Esophagus muscularis mucosa (tissue), 4 donors: ENCODE measurements around the gene HSPA1L. TPM values are rescaled to one million over a fixed set of nuclear protein-coding genes. Genes with fewer than 3 reads are reported as not detected.
A peak's percentile ranks its signal among the peaks of the same experiment; 100 is the strongest.
"Not testable (repeated sequence)": the region's sequence is repeated elsewhere in the genome, so short reads cannot be mapped to it uniquely, and the experiment has no call there.

Experiments used
- DNase-seq: peaks from one replicate; pipeline ENCODE4 v3.0.0-alpha.2; 2017; ENCODE audit errors: extremely low spot score
- H3K27ac ChIP-seq, 4 donors: fragments of 200-600 bp; sonication (generic); replicated peaks in 1 of 4; 1 replicate in 3 of 4; 2 replicates in 1 of 4; pipeline ENCODE4 v1.5.1; 2016 to 2019; ENCODE audit warnings: mild to moderate bottlenecking in 1 of 4
- H3K27me3 ChIP-seq, 4 donors: fragments of 200-600 bp; sonication (generic); one replicate each; pipeline versions ENCODE4 v1.5.1 to v1.6.0; 2016 to 2019
- H3K36me3 ChIP-seq, 4 donors: fragments of 200-600 bp; sonication (generic); one replicate each; pipeline ENCODE4 v1.5.1; 2016 to 2019
- H3K4me1 ChIP-seq, 4 donors: fragments of 200-600 bp; sonication (generic); one replicate each; pipeline ENCODE4 v1.5.1; 2016 to 2019
- H3K4me3 ChIP-seq, 4 donors: fragments of 200-600 bp; sonication (generic); 1 replicate in 2 of 4; 2 replicates in 2 of 4; pipeline ENCODE4 v1.5.1; 2016 to 2019; ENCODE audit warnings: mild to moderate bottlenecking in 4 of 4, moderate library complexity in 1 of 4
- H3K9me3 ChIP-seq, 4 donors: fragments of 200-600 bp; sonication (generic); 1 replicate in 3 of 4; 2 replicates in 1 of 4; pipeline ENCODE4 v1.5.1; 2016 to 2019
- CTCF ChIP-seq, 3 experiments: fragments of 200-600 bp in 2 of 3; fragments of 450-650 bp in 1 of 3; sonication (generic) in 2 of 3; IDR thresholded peaks; one replicate each; pipeline ENCODE4 v1.5.1; 2017 to 2019; ENCODE audit warnings: antibody characterized with exemption in 3 of 3, mild to moderate bottlenecking in 2 of 3, moderate library complexity in 1 of 3
- EP300 ChIP-seq: sonication (generic); formaldehyde crosslinking; IDR thresholded peaks from one replicate; pipeline ENCODE4 v1.6.1; 2017; ENCODE audit warnings: antibody characterized with exemption
- POLR2A ChIP-seq: fragments of 450-650 bp; IDR thresholded peaks from one replicate; pipeline ENCODE4 v1.6.1; 2017; ENCODE audit warnings: antibody characterized with exemption, moderate library complexity, mild to moderate bottlenecking, low read depth
- POLR2AphosphoS5 ChIP-seq, 2 donors: sonication (generic); formaldehyde crosslinking; IDR thresholded peaks; one replicate each; pipeline ENCODE4 v1.6.1; 2017; ENCODE audit warnings: antibody characterized with exemption in 2 of 2
- WGBS: methylation state at CpG from one replicate; pipeline ENCODE4 v1.1.5; 2018; 5-methylcytosine and 5-hydroxymethylcytosine counted together
- intact Hi-C: fragments of 100-400 bp; cut with DNase I; formaldehyde crosslinking; loops from one replicate; pipeline ENCODE4 v1.15.1; 2023
- total RNA-seq, 4 donors: library from RNA; depleted of rRNA; stranded (reverse); fragments of >200 nt; gene quantifications; one replicate each; pipeline versions ENCODE4 v1.1.0 to v1.2.1, GENCODE V29; 2016

HSPA1L gene
- total RNA-seq, 4 donors from 2014 or later = 1.2 to 3.7 (median 2.6) TPM

GRCh38 chr6:31806470-31807272 is 8.4 kb downstream of the HSPA1L start, which contains the start of gene LSM2:
LSM2 (minus strand) TSS chr6:31806966; CDS start chr6:31806757, 209 bp downstream.
- Histone ChIP-seq H3K4me1 (peaks cover 17 to 30% (median 24%) of the 10 kb centered on the region in 4 donors), H3K27ac (peak within 1 kb of the TSS; percentile 85 to 96 (median 92)), H3K27me3 (no peaks in the 10 kb centered on the region), H3K4me3 (peak within 1 kb of the TSS; percentile 55 to 72 (median 59)), H3K9me3 (no peaks in the 10 kb centered on the region), H3K36me3 (peaks cover 4 to 29% (median 14%) of the 10 kb centered on the region in 4 donors)
- no peak for TF ChIP-seq EP300
- peak; percentile 66 for TF ChIP-seq POLR2A
- TF ChIP-seq CTCF (IDR thresholded peaks at IDR 0.05) = peak in 2 of 3 experiments; percentile 25 to 32
- peak; percentile 97 to 99 for TF ChIP-seq POLR2AphosphoS5 (IDR thresholded peaks at IDR 0.05)
- DNase-seq = peak; percentile 98
- intact Hi-C loops = no loop called here
- under 1% methylated on average over 39 of the region's 51 CpGs for WGBS

- H3K36me3 ChIP-seq = peaks cover 4 to 32% (median 18%) of the 10 kb centered on the region in 4 donors
- intact Hi-C loops = no loop called here
- TF ChIP-seq POLR2A = no peak
- no peak for TF ChIP-seq EP300
- TF ChIP-seq CTCF (IDR thresholded peaks at IDR 0.05) = no peak
- no peak for TF ChIP-seq POLR2AphosphoS5 (IDR thresholded peaks at IDR 0.05)
- H3K9me3 ChIP-seq = no peaks in the 10 kb centered on the region
- no peak for DNase-seq
- 15% methylated on average over 7 of the region's 7 CpGs for WGBS
- H3K27me3 ChIP-seq = no peaks in the 10 kb centered on the region
- peak overlapping the region; percentile 55 to 72 (median 59) for H3K4me3 ChIP-seq
- peaks cover 17 to 30% (median 24%) of the 10 kb centered on the region in 4 donors for H3K4me1 ChIP-seq
- peak overlapping the region; percentile 85 to 96 (median 92) for H3K27ac ChIP-seq
Observed at GRCh38 chr6:31805939-31806469, 9.1 kb downstream of the HSPA1L start.

DNA sequence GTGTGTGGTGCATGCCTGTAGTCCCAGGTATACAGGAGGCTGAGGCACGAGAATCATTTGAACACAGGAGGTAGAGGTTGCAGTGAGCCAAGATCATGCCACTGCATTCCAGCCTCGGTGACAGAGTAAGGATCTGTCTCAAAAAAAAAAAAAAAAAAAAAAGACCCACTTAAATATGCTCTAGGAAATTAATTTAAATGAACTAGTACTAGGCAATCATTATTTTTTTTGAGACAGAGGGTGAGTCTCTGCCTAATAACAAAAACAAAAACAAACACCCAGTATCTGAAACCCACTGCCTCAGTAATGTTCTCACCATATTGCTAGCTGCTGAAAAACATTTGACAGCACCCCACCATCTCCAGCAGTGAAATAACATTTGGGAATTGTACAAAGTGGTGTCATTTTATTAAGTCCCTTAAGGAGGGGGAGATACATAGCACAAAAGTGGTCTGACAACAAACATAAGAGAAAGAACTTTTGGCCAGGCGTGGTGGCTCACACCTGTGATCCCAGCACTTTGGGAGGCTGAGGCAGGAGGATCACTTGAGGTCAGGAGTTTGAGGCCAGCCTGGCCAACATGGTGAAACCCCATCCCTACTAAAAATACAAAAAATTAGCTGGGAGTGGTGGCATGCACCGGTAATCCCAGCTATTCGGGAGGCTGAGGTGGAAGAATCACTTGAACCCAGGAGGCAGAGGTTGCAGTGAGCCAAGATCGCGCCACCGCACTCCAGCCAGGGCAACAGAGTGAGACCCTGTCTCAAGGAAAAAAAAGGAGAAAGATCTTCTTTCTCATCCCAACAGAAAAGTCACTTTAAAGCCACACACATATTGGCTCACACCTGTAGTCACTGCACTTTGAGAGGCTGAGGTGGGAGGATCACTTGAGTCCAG is 13.8 kb downstream of the HSPA1L start:
- Histone ChIP-seq H3K4me1 (peaks cover 11 to 23% (median 18%) of the 10 kb centered on the region in 4 donors), H3K36me3 (peaks cover 4 to 40% (median 21%) of the 10 kb centered on the region in 4 donors)
- H3K4me3 ChIP-seq, H3K9me3 ChIP-seq, intact Hi-C loops, H3K27ac ChIP-seq, DNase-seq, H3K27me3 ChIP-seq: not testable (repeated sequence)
- WGBS = 94% methylated on average over 8 of the region's 8 CpGs

DNA sequence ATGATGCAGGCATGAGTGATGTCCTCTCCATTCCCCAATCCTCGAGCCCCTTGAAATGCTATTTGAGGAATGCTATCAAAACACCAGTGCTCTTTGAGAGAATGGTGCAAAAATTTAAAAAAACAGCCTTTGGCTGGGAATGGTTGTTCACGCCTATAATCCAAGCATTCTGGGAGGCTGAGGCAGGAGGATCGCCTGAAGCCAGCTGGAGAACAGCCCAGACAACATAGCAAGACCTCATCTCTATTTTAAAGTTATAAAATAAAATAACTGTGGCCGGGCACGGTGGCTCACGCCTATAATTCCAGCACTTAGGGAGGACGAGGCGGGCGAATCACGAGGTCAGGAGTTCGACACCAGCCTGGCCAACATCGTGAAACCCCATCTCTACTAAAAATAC is 15.3 kb downstream of the HSPA1L start:
- TF ChIP-seq POLR2AphosphoS5 (IDR thresholded peaks at IDR 0.05) (no peak), POLR2A (no peak), EP300 (no peak), CTCF (IDR thresholded peaks at IDR 0.05) (no peak)
- no peaks in the 10 kb centered on the region for H3K9me3 ChIP-seq
- WGBS = 72% methylated on average over 12 of the region's 12 CpGs
- no peak overlapping the region for H3K27ac ChIP-seq
- no peak for DNase-seq
- H3K4me1 ChIP-seq = peaks cover 6 to 16% (median 12%) of the 10 kb centered on the region in 4 donors
- no peaks in the 10 kb centered on the region for H3K27me3 ChIP-seq
- H3K4me3 ChIP-seq = no peak overlapping the region
- H3K36me3 ChIP-seq = peaks cover 4 to 40% (median 21%) of the 10 kb centered on the region in 4 donors
- intact Hi-C loops = loop anchor here (5.0 kb wide), 1 partner anchor 62 kb away; the partner anchor contains the start of gene CLIC1
